Stomach smooth muscle (tissue), 2 donors: ENCODE results near the gene CAPS.
A peak's percentile ranks its signal among the peaks of the same experiment; 100 is the strongest.
"Not testable (repeated sequence)": the region's sequence is repeated elsewhere in the genome, so short reads cannot be mapped to it uniquely, and the experiment has no call there.

Source experiments
- H3K27ac ChIP-seq: one replicate; pipeline ENCODE4 v1.7.0; 2013; ENCODE audit warnings: mild to moderate bottlenecking, low read length, inconsistent platforms
- H3K27me3 ChIP-seq, 2 donors: one replicate each; pipeline ENCODE4 v1.7.0; 2013; ENCODE audit warnings: low read length in 2 of 2; ENCODE audit not compliant: insufficient read depth in 2 of 2, control insufficient read depth in 1 of 2
- H3K36me3 ChIP-seq, 2 donors: one replicate each; pipeline ENCODE4 v1.7.0; 2013; ENCODE audit warnings: low read length in 2 of 2; ENCODE audit not compliant: control insufficient read depth in 2 of 2, insufficient read depth in 2 of 2
- H3K4me1 ChIP-seq: one replicate; pipeline ENCODE4 v1.7.0; 2013; ENCODE audit warnings: low read length; ENCODE audit not compliant: control insufficient read depth, insufficient read depth
- H3K4me3 ChIP-seq, 2 donors: one replicate each; pipeline ENCODE4 v1.7.0; 2013; ENCODE audit warnings: low read length in 2 of 2
- H3K9ac ChIP-seq, 2 donors: one replicate each; pipeline ENCODE4 v1.7.0; 2013; ENCODE audit warnings: low read length in 2 of 2, mild to moderate bottlenecking in 1 of 2
- H3K9me3 ChIP-seq, 2 donors: one replicate each; pipeline ENCODE4 v1.7.0; 2013; ENCODE audit warnings: low read length in 2 of 2; ENCODE audit not compliant: control insufficient read depth in 2 of 2
- donor health status: healthy.
- donor health status: Pancreatic carcinoma.

CAPS gene

GRCh38 chr19:5958074-5958850 lies 44.2 kb downstream of the CAPS start:
- Histone ChIP-seq H3K36me3 (no peaks in the 10 kb centered on the region), H3K27me3 (no peaks in the 10 kb centered on the region), H3K4me1 (peaks cover 78% of the 10 kb centered on the region), H3K9me3 (no peaks in the 10 kb centered on the region), H3K27ac (no peak overlapping the region), H3K4me3 (no peak overlapping the region), H3K9ac (no peak overlapping the region)

- no peaks in the 10 kb centered on the region for H3K9me3 ChIP-seq
- H3K27ac ChIP-seq, result no peak overlapping the region
- no peaks in the 10 kb centered on the region for H3K27me3 ChIP-seq
- no peak overlapping the region for H3K9ac ChIP-seq
- H3K4me3 ChIP-seq, result no peak overlapping the region
- H3K36me3 ChIP-seq, result no peaks in the 10 kb centered on the region
- peaks cover 78% of the 10 kb centered on the region for H3K4me1 ChIP-seq
These were observed 44.7 kb downstream of the CAPS start for GRCh38 chr19:5958851-5959122.

DNA sequence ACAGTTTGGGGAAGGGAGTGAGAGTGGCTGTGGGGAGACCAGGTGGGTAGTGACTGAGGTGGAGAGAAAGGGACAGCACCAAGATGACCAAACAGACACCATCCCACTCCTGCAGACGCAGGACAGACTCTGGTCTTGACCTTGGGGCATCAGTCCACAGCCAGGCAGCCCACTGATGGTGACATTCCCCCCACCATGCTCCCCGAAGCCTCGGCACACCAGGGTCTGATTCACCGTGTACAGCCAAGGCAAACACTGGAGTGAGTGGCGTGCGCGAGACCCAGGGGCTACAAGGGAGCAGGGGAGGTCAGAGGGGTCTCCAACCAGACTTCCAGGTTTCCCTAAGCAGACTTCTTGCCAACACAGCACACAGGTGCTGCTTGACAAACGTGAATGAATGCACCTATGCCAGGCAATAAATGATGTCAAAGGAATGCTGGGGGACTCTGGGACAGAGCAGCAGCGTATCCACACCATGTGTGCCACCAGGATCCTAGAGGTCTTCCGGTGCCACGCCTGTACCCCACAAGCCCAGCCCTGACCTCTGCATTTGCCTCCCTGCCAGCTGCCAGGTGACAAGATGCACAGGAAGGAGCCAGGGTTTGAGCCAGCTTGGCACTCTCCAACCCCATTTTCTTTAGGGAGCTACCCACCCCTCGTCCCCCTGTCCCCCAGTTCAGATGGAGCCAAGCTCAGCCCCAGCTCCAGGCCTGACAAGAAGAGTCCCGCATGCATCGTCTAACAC lies 45.4 kb downstream of the CAPS start:
- Histone ChIP-seq H3K9ac (no peak overlapping the region), H3K4me3 (no peak overlapping the region), H3K27ac (peak overlapping the region; percentile 58), H3K36me3 (no peaks in the 10 kb centered on the region), H3K9me3 (no peaks in the 10 kb centered on the region), H3K27me3 (no peaks in the 10 kb centered on the region), H3K4me1 (peaks cover 75% of the 10 kb centered on the region)

DNA sequence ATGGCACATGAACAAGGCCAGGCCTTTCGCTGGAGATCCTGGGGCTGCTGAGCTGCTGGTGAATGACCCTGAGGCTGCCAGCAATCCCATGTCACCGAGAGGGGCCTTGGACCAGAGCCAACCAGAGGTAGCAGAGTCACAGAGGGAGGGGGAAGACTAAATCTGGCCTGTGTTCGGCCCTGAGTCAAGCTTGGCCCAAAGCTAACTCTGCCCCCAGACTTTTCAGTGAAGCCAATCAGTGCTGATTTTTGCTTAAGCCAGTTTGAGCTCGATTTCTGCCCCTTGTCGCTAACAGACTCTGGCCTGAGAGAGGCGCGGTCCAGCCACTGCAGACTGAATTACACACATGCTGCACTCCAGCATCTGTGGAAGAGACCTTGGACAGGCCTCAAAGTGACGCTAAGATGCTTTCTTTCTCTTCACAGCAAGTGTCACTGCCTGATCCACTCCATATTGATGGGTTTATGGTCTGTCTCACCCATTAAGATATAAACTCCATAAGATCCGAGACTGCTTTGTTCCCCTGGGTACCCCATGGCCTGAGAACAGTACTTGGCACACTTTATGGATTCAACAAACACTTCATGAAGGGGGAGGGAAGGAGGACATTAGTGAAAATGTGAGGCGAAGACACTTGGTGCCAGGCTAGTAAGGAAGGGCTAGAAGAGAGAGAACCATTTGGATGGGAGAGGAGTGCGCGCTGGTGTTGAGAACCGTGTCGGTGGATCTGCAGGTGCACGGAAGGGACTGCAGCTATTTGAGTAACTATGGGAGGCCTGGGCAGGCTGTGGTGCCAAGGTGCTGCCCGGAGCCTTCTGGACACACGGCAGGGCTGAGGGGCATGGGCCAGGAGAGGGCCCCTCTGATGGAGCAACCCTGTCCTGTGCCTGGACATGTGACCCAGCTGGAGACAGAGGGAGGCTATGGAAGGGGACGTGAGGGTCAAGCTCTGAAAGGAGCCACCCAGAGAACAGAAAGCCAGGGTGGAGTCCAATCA lies 46.2 kb downstream of the CAPS start:
- H3K4me1 ChIP-seq, result peaks cover 72% of the 10 kb centered on the region
- no peaks in the 10 kb centered on the region for H3K9me3 ChIP-seq
- H3K9ac ChIP-seq, result peak overlapping the region in 1 of 2 donors; percentile 44
- H3K27me3 ChIP-seq, result no peaks in the 10 kb centered on the region
- peak overlapping the region; percentile 58 for H3K27ac ChIP-seq
- peak overlapping the region in 1 of 2 donors; percentile 15 for H3K4me3 ChIP-seq
- H3K36me3 ChIP-seq, result no peaks in the 10 kb centered on the region

DNA sequence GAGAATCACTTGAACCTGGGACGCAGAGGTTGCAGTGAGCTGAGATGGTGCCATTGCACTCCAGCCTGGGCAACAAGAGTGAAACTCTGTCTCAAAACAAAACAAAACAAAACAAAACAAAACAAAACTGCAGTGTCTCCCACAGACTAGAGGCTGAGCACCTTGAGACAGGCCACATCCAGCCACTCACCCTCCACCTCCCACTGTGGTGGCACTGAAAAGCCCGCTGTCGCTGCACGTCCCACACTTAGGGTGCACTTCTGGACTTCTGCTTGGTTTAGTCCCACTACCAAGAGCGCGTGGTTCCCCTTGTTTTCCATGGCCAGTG lies 47.6 kb downstream of the CAPS start:
- not testable (repeated sequence) for H3K9me3 ChIP-seq, H3K27me3 ChIP-seq, H3K36me3 ChIP-seq, H3K9ac ChIP-seq
- peaks cover 74% of the 10 kb centered on the region for H3K4me1 ChIP-seq
- peak overlapping the region; percentile 55 for H3K27ac ChIP-seq
- H3K4me3 ChIP-seq, result peak overlapping the region in 1 of 2 donors; percentile 49

- Histone ChIP-seq H3K27ac (peak overlapping the region; percentile 55), H3K27me3 (no peaks in the 10 kb centered on the region), H3K36me3 (no peaks in the 10 kb centered on the region), H3K9ac (peak overlapping the region in 1 of 2 donors; percentile 36), H3K4me3 (peak overlapping the region in 1 of 2 donors; percentile 49), H3K9me3 (no peaks in the 10 kb centered on the region), H3K4me1 (peaks cover 74% of the 10 kb centered on the region)
These were observed 48.2 kb downstream of the CAPS start for GRCh38 chr19:5961969-5962945.

DNA sequence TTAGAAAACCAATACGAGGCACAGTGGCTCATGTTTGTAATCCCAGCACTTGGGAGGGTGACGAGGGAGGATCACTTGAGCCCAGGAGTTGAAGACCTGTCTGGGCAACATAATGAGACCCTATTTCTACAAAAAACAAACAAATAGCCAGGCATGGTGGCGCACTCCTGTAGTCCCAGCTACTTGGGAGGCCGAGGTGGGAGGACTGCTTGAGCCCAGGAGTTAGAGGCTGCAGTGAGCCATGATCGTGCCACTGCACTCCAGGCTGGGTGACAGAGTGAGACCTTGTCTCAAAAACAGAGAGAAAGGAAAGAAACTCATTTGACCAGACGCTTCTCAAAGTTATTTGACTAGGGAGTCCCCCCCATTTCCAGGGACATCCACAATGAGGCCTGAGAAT lies 49.2 kb downstream of the CAPS start:
- not testable (repeated sequence) for H3K9me3 ChIP-seq, H3K27me3 ChIP-seq, H3K9ac ChIP-seq, H3K36me3 ChIP-seq, H3K4me3 ChIP-seq
- Histone ChIP-seq H3K27ac (peak overlapping the region; percentile 55), H3K4me1 (peaks cover 83% of the 10 kb centered on the region)

DNA sequence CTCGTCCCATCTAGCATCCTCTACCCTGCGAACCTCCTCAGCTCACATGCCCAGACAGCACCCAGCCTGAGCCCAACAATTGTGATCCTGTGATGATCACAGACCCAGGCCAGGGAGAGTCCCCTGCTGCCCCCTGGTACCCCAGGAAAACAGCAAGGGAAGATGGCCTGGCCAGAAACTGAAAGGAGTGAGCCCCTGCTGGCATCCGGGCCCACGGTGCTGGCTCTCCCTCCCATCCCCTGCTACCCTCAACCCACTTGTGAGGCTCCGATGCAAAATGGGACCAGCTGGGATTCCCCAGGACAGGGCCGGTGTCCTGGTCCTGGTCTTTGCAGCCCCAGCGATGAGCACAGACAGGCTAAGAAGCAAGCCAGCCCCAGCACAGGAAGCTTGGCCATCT lies 49.8 kb downstream of the CAPS start:
- Histone ChIP-seq H3K36me3 (no peaks in the 10 kb centered on the region), H3K4me3 (no peak overlapping the region), H3K27me3 (no peaks in the 10 kb centered on the region), H3K9ac (no peak overlapping the region), H3K27ac (no peak overlapping the region), H3K4me1 (peaks cover 86% of the 10 kb centered on the region), H3K9me3 (no peaks in the 10 kb centered on the region)

DNA sequence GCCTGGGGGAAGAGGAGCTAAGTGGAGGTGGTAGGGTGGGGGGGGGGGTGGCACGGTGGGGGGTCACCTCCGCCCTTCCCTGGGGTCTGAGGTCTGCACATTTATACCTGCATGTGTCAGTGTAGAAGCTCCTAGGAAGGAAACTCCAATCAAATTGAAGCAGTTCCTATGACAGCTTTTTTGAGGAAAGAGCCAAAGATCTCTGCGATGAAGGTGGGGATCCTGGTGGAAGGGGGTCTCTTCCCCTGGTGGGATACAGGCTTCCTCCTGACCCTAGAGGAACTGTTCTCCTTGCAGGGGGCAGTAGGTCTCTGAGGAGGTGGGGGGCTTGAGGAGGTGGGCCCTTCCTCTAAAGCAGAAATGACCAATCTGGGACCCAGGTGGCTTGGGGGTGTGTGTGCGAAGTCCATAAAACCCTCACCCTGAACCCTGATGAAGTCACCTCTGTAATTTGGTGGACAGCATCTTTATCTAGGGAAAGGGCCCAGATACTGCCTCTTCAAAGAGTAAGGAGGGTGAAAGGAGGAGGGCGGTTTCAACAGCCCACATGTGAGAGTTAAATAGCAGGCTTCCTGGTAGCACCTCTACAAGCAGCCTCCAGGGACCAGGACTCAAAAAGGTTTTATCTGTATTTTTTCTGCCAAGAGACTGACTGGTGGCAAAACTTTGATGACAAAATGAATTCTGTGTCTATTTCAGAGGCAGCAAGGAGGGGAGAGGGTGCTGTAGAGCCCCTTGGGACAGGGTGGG lies 50.9 kb downstream of the CAPS start:
- no peak overlapping the region for H3K9ac ChIP-seq
- peaks cover 91% of the 10 kb centered on the region for H3K4me1 ChIP-seq
- H3K36me3 ChIP-seq, result no peaks in the 10 kb centered on the region
- H3K9me3 ChIP-seq, result no peaks in the 10 kb centered on the region
- no peak overlapping the region for H3K27ac ChIP-seq
- H3K27me3 ChIP-seq, result no peaks in the 10 kb centered on the region
- H3K4me3 ChIP-seq, result no peak overlapping the region
